Neural cell (in vitro differentiated cells): Measurements from ENCODE around the gene IGSF9B. TPM values are rescaled to one million over a fixed set of nuclear protein-coding genes. Genes with fewer than 3 reads are reported as not detected.

Source experiments
- H2AFZ ChIP-seq: fragments of 200-600, 300-800 bp; sonication (generic), shearing (Covaris generic); 2 replicates; pipeline ENCODE4 v1.6.0; 2014; ENCODE audit warnings: low read depth, mild to moderate bottlenecking, antibody characterized with exemption, low read length, moderate library complexity
- H3F3A ChIP-seq: fragments of 200-600 bp; shearing (Covaris generic); 2 replicates; pipeline ENCODE4 v1.6.1; 2016; ENCODE audit warnings: mild to moderate bottlenecking, moderate library complexity, mixed read lengths, antibody characterized with exemption, low read length; ENCODE audit not compliant: insufficient read depth, poor library complexity, severe bottlenecking
- H3K27ac ChIP-seq: fragments of 200-600, 300-800 bp; sonication (generic), shearing (Covaris generic); 2 replicates; pipeline ENCODE4 v1.5.1; 2014; ENCODE audit warnings: mild to moderate bottlenecking, low read length, moderate library complexity
- H3K27me3 ChIP-seq: fragments of 300-800, 200-600 bp; sonication (generic), shearing (Covaris generic); 2 replicates; pipeline ENCODE4 v1.6.0; 2014; ENCODE audit warnings: mild to moderate bottlenecking, low read depth, low read length, moderate library complexity; ENCODE audit not compliant: insufficient read depth
- H3K36me3 ChIP-seq: fragments of 300-800, 200-600 bp; sonication (generic), shearing (Covaris generic); 2 replicates; pipeline ENCODE4 v1.5.1; 2014; ENCODE audit warnings: mild to moderate bottlenecking, antibody characterized with exemption, low read length, moderate library complexity; ENCODE audit not compliant: insufficient read depth
- H3K4me2 ChIP-seq: fragments of 300-800, 200-600 bp; sonication (generic), shearing (Covaris generic); 2 replicates; pipeline ENCODE4 v1.6.0; 2014; ENCODE audit warnings: mild to moderate bottlenecking, low read length
- H3K4me3 ChIP-seq: fragments of 300-800, 200-600 bp; sonication (generic), shearing (Covaris generic); 2 replicates; pipeline ENCODE4 v1.5.1; 2014; ENCODE audit warnings: mild to moderate bottlenecking, low read length, moderate library complexity
- H3K79me2 ChIP-seq: fragments of 200-600 bp; shearing (Covaris generic); replicated peaks from 2 replicates; pipeline ENCODE4 v1.6.0; 2014; ENCODE audit warnings: mild to moderate bottlenecking, low read length, moderate library complexity; ENCODE audit not compliant: insufficient read depth
- H3K9ac ChIP-seq: fragments of 300-800, 200-600 bp; sonication (generic), shearing (Covaris generic); 2 replicates; pipeline ENCODE4 v1.6.1; 2016; ENCODE audit warnings: mild to moderate bottlenecking, low read length, mixed read lengths
- H3K9me2 ChIP-seq: fragments of 200-600 bp; shearing (Covaris generic); 2 replicates; pipeline ENCODE4 v1.6.1; 2016; ENCODE audit warnings: mild to moderate bottlenecking, low read length, mixed read lengths; ENCODE audit not compliant: insufficient read depth
- H3K9me3 ChIP-seq: fragments of 200-600, 300-800 bp; sonication (generic), shearing (Covaris generic); 2 replicates; pipeline ENCODE4 v1.6.1; 2016; ENCODE audit warnings: mild to moderate bottlenecking, mixed run types, low read length, moderate library complexity, mixed read lengths
- H4K20me1 ChIP-seq: fragments of 200-600 bp; shearing (Covaris generic); 2 replicates; pipeline ENCODE4 v1.6.1; 2016; ENCODE audit warnings: mild to moderate bottlenecking, mixed run types; ENCODE audit not compliant: insufficient read depth
- EP300 ChIP-seq: fragments of 450-650 bp; conservative IDR thresholded peaks from 2 replicates; pipeline ENCODE4 v1.6.1; 2014; ENCODE audit warnings: antibody characterized with exemption, mild to moderate bottlenecking, moderate library complexity; ENCODE audit not compliant: poor library complexity, severe bottlenecking
- EZH2 ChIP-seq: fragments of 200-600, 300-800 bp; shearing (Covaris generic), sonication (generic); IDR thresholded peaks from 2 replicates; pipeline ENCODE4 v1.6.1; 2014; ENCODE audit warnings: antibody characterized with exemption, low read length, borderline replicate concordance, mild to moderate bottlenecking; ENCODE audit not compliant: insufficient read depth, poor library complexity, severe bottlenecking
- MXI1 ChIP-seq: fragments of 450-650 bp; conservative IDR thresholded peaks from 2 replicates; pipeline ENCODE4 v1.6.1; 2014; ENCODE audit warnings: antibody characterized with exemption, mild to moderate bottlenecking; ENCODE audit not compliant: poor library complexity, severe bottlenecking
- POLR2AphosphoS5 ChIP-seq: IDR thresholded peaks from 2 replicates; pipeline ENCODE4 v1.6.1; 2012
- RAD21 ChIP-seq: fragments of 450-650 bp; conservative IDR thresholded peaks from 2 replicates; pipeline ENCODE4 v1.6.1; 2014; ENCODE audit warnings: antibody characterized with exemption, mild to moderate bottlenecking, moderate library complexity
- SMC3 ChIP-seq: fragments of 450-650 bp; conservative IDR thresholded peaks from 2 replicates; pipeline ENCODE4 v1.6.1; 2014; ENCODE audit warnings: antibody characterized with exemption, mild to moderate bottlenecking, moderate library complexity; ENCODE audit not compliant: poor library complexity
- TAF1 ChIP-seq: IDR thresholded peaks from 2 replicates; pipeline ENCODE4 v1.6.1; 2012; ENCODE audit warnings: low read depth
- polyA plus RNA-seq: library from polyadenylated mRNA; depleted of rRNA; stranded (reverse); fragments of >200 nt; gene quantifications from 2 replicates; pipeline ENCODE4 v1.2.3, GENCODE V29; 2014
- TF ChIP-seq, protein P1 (sequence below): fragments of 450-650 bp; IDR thresholded peaks from 2 replicates; pipeline ENCODE4 v1.5.1; 2014; ENCODE audit warnings: antibody characterized with exemption, mild to moderate bottlenecking, moderate library complexity; ENCODE audit not compliant: poor library complexity, severe bottlenecking
- TF ChIP-seq, protein P2 (sequence below): IDR thresholded peaks from 2 replicates; pipeline ENCODE4 v1.6.1; 2012; ENCODE audit warnings: borderline replicate concordance

IGSF9B gene
- polyA plus RNA-seq, 1 donor from 2014 or later: 2.3 TPM

DNA sequence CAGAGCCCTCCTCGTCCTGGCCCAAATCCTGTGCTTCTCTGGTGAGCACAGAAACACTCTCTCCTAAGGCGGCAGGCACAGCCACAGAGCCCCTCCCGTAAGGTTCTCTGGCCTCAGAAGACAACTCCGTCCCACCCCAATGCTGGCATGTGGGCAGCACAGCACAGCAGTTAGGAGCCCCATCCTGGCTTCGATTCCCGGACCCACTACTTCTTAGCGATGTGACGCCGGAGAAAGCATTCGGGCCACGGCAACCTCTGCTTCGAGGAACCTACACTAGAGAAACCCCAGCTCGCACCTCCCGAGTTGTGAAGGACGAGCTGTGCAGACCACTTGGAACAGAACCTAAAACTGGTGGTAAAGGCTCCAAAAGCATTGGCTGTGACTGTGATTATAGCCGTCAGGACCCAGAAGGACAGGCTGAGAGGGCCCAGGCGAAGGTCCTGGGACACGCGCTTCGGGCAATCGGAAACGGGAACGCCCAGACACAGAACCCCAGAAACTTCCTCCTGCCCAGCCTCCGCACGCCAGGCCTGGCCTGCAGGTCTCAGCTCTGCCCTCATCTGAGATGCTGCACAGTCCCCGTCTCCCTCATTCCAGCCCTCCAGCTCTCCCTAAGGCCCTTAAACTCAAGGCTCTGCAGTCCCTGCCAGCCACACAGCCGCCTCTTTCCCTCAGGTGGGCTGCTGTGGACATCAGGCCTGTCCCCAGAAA, 26.6 kb downstream of the IGSF9B start:
- TF ChIP-seq, protein P1, sequence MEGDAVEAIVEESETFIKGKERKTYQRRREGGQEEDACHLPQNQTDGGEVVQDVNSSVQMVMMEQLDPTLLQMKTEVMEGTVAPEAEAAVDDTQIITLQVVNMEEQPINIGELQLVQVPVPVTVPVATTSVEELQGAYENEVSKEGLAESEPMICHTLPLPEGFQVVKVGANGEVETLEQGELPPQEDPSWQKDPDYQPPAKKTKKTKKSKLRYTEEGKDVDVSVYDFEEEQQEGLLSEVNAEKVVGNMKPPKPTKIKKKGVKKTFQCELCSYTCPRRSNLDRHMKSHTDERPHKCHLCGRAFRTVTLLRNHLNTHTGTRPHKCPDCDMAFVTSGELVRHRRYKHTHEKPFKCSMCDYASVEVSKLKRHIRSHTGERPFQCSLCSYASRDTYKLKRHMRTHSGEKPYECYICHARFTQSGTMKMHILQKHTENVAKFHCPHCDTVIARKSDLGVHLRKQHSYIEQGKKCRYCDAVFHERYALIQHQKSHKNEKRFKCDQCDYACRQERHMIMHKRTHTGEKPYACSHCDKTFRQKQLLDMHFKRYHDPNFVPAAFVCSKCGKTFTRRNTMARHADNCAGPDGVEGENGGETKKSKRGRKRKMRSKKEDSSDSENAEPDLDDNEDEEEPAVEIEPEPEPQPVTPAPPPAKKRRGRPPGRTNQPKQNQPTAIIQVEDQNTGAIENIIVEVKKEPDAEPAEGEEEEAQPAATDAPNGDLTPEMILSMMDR: no peak
- TF ChIP-seq TAF1 (no peak), SMC3 (no peak), EZH2 (no peak), MXI1 (no peak), POLR2AphosphoS5 (no peak), EP300 (no peak), RAD21 (no peak)
- TF ChIP-seq, protein P2, sequence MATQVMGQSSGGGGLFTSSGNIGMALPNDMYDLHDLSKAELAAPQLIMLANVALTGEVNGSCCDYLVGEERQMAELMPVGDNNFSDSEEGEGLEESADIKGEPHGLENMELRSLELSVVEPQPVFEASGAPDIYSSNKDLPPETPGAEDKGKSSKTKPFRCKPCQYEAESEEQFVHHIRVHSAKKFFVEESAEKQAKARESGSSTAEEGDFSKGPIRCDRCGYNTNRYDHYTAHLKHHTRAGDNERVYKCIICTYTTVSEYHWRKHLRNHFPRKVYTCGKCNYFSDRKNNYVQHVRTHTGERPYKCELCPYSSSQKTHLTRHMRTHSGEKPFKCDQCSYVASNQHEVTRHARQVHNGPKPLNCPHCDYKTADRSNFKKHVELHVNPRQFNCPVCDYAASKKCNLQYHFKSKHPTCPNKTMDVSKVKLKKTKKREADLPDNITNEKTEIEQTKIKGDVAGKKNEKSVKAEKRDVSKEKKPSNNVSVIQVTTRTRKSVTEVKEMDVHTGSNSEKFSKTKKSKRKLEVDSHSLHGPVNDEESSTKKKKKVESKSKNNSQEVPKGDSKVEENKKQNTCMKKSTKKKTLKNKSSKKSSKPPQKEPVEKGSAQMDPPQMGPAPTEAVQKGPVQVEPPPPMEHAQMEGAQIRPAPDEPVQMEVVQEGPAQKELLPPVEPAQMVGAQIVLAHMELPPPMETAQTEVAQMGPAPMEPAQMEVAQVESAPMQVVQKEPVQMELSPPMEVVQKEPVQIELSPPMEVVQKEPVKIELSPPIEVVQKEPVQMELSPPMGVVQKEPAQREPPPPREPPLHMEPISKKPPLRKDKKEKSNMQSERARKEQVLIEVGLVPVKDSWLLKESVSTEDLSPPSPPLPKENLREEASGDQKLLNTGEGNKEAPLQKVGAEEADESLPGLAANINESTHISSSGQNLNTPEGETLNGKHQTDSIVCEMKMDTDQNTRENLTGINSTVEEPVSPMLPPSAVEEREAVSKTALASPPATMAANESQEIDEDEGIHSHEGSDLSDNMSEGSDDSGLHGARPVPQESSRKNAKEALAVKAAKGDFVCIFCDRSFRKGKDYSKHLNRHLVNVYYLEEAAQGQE: no peak
- no peaks in the 10 kb centered on the region for H3K79me2 ChIP-seq
- no peak overlapping the region for H3K27ac ChIP-seq
- H2AFZ ChIP-seq: no peak overlapping the region
- H4K20me1 ChIP-seq: no peaks in the 10 kb centered on the region
- H3F3A ChIP-seq: no peaks in the 10 kb centered on the region
- no peaks in the 10 kb centered on the region for H3K9me3 ChIP-seq
- H3K4me2 ChIP-seq: no peak overlapping the region
- H3K27me3 ChIP-seq: no peaks in the 10 kb centered on the region
- no peaks in the 10 kb centered on the region for H3K9me2 ChIP-seq
- no peak overlapping the region for H3K4me3 ChIP-seq
- peaks cover 5% of the 10 kb centered on the region for H3K36me3 ChIP-seq
- no peak overlapping the region for H3K9ac ChIP-seq

DNA sequence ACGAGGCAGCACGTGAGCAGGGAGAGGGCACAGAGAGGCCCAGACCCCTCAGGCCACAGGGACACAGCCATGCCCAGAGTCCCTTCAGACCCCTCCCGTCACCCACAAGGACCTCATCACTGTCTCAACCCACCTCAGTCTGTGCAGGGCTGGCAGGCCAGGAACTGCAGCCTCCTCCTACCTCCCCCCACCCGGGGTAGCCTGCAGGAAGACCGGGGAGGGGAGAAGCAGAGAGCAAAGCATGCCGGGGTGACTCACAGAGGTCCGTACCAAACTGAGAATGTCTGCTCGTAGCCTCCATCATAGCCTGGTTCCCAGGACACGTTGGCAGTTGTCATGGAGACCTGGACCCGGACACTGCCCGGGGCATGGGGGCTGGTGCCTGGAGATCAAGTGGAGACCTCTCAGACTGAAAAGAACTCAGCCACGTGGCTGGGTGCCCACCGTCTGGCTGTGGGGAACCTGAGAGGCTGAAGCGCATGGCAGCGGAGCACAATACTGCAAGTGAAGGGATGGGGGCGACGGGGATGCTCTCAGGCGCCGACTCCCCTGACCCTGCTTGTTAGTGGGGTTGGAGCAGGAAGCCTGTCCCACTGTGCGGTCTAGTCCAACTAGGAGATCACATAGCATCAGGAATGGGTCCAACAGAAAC, 27.2 kb downstream of the IGSF9B start:
- H3K27me3 ChIP-seq: no peaks in the 10 kb centered on the region

More for the DNA sequence above, 27.2 kb downstream of the IGSF9B start:
- H3K9me2 ChIP-seq: no peaks in the 10 kb centered on the region
- H3K4me3 ChIP-seq: no peak overlapping the region
- H3K27ac ChIP-seq: no peak overlapping the region
- peaks cover 5% of the 10 kb centered on the region for H3K36me3 ChIP-seq
- no peaks in the 10 kb centered on the region for H3F3A ChIP-seq
- H4K20me1 ChIP-seq: no peaks in the 10 kb centered on the region
- H3K9me3 ChIP-seq: no peaks in the 10 kb centered on the region
- H3K79me2 ChIP-seq: no peaks in the 10 kb centered on the region
- TF ChIP-seq MXI1: no peak
- TF ChIP-seq SMC3: no peak
- TF ChIP-seq, protein P1: no peak
- TF ChIP-seq TAF1: no peak
- no peak for TF ChIP-seq POLR2AphosphoS5
- TF ChIP-seq EP300: no peak
- TF ChIP-seq RAD21: no peak
- TF ChIP-seq, protein P2: no peak
- no peak for TF ChIP-seq EZH2
- H2AFZ ChIP-seq: no peak overlapping the region
- H3K9ac ChIP-seq: no peak overlapping the region
- no peak overlapping the region for H3K4me2 ChIP-seq
